Right lobe of liver (tissue), 4 donors: Measurements from ENCODE around the gene ZGRF1.

Experiments used
- POLR2A ChIP-seq: fragments of 450-650 bp; IDR thresholded peaks from one replicate; pipeline ENCODE4 v1.6.1; 2017; ENCODE audit warnings: antibody characterized with exemption, mild to moderate bottlenecking
- TF ChIP-seq, protein P1 (sequence below), 4 donors: fragments of 200-600 bp in 3 of 4; fragments of 450-650 bp in 1 of 4; IDR thresholded peaks; one replicate each; pipeline versions ENCODE4 v1.5.1 to v1.8.0; 2016 to 2022; ENCODE audit warnings: antibody characterized with exemption in 4 of 4, mild to moderate bottlenecking in 2 of 4
- donor health status: DM: no; HTN: no; CAD: no.
- donor health status: DM: no; HTN: no; CAD: no.
- donor health status: DM: no; HTN: yes; CAD: no.

DNA sequence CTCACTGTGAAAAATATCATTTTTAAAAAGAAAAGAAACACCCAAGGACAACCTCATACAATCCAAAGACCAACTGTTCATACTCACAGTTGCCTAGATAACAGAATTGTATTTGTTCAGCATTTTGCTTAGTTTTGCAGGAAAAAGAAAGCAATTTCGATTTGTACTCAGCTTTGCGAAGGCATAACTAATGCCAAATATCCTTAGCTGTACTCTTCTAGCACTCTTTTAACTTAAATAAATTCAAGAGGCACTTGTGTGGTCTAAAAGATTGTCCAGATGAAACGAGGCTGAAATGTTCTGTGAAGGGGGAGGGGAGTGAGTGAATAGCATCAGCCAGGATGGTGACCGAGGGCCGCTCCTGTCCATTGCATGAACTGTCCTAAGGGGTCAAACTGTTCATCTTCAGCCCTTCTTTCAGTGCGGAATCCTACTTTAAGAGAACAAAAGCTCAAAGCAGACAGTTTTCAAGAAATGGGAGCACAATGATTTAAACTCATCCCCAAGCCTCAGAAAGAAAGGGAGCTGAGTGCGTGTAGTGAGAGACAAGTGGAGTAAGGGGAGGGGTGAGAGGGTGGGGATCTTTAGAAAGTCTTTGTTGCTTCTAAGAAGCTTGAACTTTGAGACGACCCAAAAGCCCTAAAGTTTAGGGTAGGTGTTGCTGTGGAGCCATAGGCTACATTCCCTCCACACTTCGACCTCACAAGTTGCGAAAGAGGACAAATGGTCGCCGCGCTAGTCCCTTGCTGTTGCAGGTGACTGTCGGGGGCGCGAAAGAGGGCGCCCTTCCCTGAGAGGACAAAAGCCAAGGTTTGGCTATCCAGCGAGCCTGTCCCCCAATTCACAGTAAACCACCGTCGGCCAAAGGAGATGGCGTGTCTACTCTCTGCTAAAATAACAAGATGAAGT is 116.8 kb downstream of the ZGRF1 start:
- TF ChIP-seq, protein P1, sequence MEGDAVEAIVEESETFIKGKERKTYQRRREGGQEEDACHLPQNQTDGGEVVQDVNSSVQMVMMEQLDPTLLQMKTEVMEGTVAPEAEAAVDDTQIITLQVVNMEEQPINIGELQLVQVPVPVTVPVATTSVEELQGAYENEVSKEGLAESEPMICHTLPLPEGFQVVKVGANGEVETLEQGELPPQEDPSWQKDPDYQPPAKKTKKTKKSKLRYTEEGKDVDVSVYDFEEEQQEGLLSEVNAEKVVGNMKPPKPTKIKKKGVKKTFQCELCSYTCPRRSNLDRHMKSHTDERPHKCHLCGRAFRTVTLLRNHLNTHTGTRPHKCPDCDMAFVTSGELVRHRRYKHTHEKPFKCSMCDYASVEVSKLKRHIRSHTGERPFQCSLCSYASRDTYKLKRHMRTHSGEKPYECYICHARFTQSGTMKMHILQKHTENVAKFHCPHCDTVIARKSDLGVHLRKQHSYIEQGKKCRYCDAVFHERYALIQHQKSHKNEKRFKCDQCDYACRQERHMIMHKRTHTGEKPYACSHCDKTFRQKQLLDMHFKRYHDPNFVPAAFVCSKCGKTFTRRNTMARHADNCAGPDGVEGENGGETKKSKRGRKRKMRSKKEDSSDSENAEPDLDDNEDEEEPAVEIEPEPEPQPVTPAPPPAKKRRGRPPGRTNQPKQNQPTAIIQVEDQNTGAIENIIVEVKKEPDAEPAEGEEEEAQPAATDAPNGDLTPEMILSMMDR (IDR thresholded peaks at IDR 0.05) = no peak
- TF ChIP-seq POLR2A = no peak
